ENCODE data around the gene ZYG11B. TPM values are rescaled to one million over a fixed set of nuclear protein-coding genes. Genes with fewer than 3 reads are reported as not detected.
A peak's percentile ranks its signal among the peaks of the same experiment; 100 is the strongest.
"Not testable (repeated sequence)": the region's sequence is repeated elsewhere in the genome, so short reads cannot be mapped to it uniquely, and the experiment has no call there.

Gene ZYG11B
- total and polyA plus RNA-seq, 9 donors: 9.8 to 37.1 (median 31.1) TPM

DNA sequence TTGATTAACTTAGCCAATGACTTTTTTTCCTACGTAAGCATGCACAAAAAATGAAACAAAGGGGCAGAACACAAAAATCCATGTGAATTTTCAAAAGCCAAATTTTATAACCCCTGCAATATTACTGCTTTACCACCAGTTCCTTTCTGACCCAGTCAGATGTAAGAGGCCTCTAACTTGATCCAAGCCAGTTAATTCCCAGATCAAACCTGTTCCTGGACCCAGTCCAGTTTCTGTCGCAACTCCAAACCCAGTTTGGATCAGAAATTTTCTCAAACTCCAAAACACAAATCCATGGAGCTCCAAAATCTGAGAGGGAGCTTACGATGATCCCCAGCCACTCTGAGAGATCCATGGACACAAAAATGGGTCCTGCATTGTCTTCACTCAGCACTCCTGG lies 108.5 kb downstream of the ZYG11B start:
- Histone ChIP-seq H3K27me3 (no peaks in the 10 kb centered on the region), H3K4me3 (no peak overlapping the region), H3K27ac (no peak overlapping the region), H3K9me3 (no peaks in the 10 kb centered on the region), H3K36me3 (no peaks in the 10 kb centered on the region), H3K4me1 (ENCODE audit: insufficient read depth) (no peaks in the 10 kb centered on the region)
- no peak for DNase-seq
- TF ChIP-seq POLR2A (IDR thresholded peaks at IDR 0.05) (no peak), EP300 (IDR thresholded peaks at IDR 0.05) (no peak)
- TF ChIP-seq, protein P1, sequence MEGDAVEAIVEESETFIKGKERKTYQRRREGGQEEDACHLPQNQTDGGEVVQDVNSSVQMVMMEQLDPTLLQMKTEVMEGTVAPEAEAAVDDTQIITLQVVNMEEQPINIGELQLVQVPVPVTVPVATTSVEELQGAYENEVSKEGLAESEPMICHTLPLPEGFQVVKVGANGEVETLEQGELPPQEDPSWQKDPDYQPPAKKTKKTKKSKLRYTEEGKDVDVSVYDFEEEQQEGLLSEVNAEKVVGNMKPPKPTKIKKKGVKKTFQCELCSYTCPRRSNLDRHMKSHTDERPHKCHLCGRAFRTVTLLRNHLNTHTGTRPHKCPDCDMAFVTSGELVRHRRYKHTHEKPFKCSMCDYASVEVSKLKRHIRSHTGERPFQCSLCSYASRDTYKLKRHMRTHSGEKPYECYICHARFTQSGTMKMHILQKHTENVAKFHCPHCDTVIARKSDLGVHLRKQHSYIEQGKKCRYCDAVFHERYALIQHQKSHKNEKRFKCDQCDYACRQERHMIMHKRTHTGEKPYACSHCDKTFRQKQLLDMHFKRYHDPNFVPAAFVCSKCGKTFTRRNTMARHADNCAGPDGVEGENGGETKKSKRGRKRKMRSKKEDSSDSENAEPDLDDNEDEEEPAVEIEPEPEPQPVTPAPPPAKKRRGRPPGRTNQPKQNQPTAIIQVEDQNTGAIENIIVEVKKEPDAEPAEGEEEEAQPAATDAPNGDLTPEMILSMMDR (IDR thresholded peaks at IDR 0.05): no peak
- intact Hi-C loops (cut with DNase I): no loop called here
- WGBS, 3 donors: 77 to 85% (median 84%) methylated on average over 3 of the region's 3 CpGs

DNA sequence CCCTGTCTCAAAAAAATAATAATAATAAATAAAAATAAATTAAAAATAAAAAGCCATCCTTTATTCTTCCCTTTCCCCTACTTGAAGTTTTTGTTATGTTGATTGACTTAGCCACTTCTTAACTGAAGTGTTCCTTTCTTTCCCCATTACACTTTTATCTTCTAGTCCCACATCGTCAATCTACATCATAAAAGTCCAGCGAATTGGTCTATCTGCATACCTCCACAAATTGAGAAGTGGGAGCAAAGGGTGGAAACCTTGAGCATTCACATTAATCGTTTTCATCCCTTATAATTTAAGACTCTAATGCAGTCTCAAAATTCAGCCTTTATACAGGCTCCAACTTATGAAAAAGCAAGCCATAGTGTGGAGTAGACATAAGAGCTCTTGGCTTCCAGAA lies 109.8 kb downstream of the ZYG11B start:
- no peaks in the 10 kb centered on the region for H3K9me3 ChIP-seq
- H3K4me3 ChIP-seq: no peak overlapping the region
- H3K36me3 ChIP-seq: no peaks in the 10 kb centered on the region
- intact Hi-C loops (cut with DNase I): no loop called here
- no peaks in the 10 kb centered on the region for H3K27me3 ChIP-seq
- TF ChIP-seq, protein P1 (IDR thresholded peaks at IDR 0.05): no peak
- DNase-seq: no peak
- WGBS, 3 donors: 37 to 44% (median 42%) methylated on average over 3 of the region's 3 CpGs
- H3K4me1 ChIP-seq (ENCODE audit: insufficient read depth): no peaks in the 10 kb centered on the region
- no peak overlapping the region for H3K27ac ChIP-seq

DNA sequence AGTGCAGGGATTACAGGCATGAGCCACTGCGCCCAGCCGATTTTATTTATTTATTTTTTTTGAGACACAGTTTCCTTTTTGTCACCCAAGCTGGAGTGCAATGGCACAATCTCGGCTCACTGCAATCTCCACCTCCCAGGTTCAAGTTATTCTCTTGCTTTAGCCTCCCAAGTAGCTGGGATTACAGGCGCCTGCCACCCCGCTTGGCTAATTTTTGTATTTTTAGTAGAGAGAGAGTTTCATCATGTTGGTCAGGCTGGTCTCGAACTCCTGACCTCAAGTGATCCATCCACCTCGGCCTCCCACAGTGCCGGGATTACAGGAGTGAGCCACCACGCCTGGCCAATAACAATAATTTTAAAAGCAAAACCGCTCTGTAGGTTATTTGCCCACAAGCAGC lies 112.9 kb downstream of the ZYG11B start:
- 93 to 97% (median 94%) methylated on average over 10 of the region's 10 CpGs for WGBS, 3 donors
- H3K4me1 ChIP-seq (ENCODE audit: insufficient read depth); H3K27ac ChIP-seq; H3K4me3 ChIP-seq; H3K36me3 ChIP-seq; H3K27me3 ChIP-seq; intact Hi-C loops (cut with DNase I); H3K9me3 ChIP-seq; DNase-seq: not testable (repeated sequence)

DNA sequence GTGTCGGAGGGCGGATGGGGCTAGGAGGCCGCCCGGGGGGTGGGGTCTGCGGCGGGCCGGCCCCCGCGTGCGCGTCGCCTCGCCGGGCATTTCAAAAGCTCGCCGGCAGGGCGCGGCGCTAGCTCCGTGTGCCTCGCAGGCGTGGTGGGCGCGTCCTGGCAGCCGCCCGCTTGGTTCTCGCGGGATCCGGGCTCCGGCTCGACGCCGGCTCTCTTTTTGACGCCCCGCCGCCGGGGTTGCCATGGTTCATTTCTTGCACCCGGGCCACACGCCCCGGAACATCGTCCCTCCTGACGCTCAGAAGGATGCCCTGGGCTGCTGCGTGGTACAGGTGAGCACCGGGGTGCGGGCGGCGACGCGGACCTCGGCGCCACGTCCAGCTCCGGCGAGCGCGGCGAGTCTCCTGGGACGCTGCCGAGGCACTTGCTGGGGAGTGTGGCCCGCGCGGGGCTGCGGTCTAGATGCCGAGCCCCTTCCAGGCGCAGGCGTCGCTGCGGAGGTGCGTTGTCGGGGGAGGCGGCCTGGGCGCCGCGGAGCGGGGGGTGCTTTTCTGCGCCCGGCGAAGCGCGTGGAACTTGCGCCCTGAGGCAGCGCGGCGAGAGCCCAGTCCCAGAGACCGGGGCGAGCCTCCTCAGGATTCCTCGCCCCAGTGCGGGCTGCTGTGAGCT lies 116.5 kb downstream of the ZYG11B start, which contains the start of gene ZYG11A:
TSS of gene ZYG11A (plus strand) at position 118 of the 668 bp plus-strand sequence. CDS start at position 242, 124 bp downstream.
- Histone ChIP-seq H3K27ac (no peak within 1 kb of the TSS), H3K36me3 (no peaks in the 10 kb centered on the region), H3K4me1 (ENCODE audit: insufficient read depth) (peaks cover 8% of the 10 kb centered on the region), H3K27me3 (peaks cover 2% of the 10 kb centered on the region), H3K9me3 (no peaks in the 10 kb centered on the region), H3K4me3 (peak within 1 kb of the TSS; percentile 21)
- 1 to 3% (median 1%) methylated on average over 66 to 88 of the region's 88 CpGs for WGBS, 3 donors
- intact Hi-C loops (cut with DNase I): no loop called here
- TF ChIP-seq POLR2A (IDR thresholded peaks at IDR 0.05): no peak
- TF ChIP-seq, protein P1 (IDR thresholded peaks at IDR 0.05): no peak
- TF ChIP-seq EP300 (IDR thresholded peaks at IDR 0.05): no peak
- peak; percentile 26 to 77 (median 49) for DNase-seq

DNA sequence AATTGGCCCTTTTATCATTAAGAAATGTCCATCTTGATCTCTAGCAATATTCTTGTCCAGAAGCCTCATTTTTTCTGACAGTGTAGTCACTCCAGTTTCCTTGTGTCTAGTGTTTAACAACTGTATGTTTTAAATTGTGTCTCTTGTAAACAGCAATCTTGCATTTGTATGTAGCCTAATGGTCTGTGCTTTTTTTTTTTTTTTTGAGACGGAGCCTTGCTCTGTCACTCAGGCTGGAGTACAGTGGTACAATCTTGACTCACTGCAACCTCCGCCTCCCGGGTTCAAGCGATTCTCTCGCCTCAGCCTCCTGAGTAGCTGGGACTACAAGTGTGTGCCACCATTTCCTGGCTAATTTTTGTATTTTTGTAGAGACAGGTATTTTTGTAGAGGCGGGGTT lies 118.9 kb downstream of the ZYG11B start:
- DNase-seq; H3K36me3 ChIP-seq; H3K4me3 ChIP-seq; H3K4me1 ChIP-seq (ENCODE audit: insufficient read depth); H3K27ac ChIP-seq; H3K9me3 ChIP-seq; intact Hi-C loops (cut with DNase I); H3K27me3 ChIP-seq: not testable (repeated sequence)
- 85 to 91% (median 87%) methylated on average over 6 of the region's 6 CpGs for WGBS, 3 donors

All from ovary (tissue), 9 donors.